Spinal cord (tissue), 4 donors: ENCODE results near the gene GSTA5. TPM values are rescaled to one million over a fixed set of nuclear protein-coding genes. Genes with fewer than 3 reads are reported as not detected.

Source experiments
- polyA plus RNA-seq, 2 donors: library from polyadenylated mRNA; unstranded; fragments of 120-200 nt; gene quantifications; one replicate each; pipeline ENCODE4 v1.2.1, GENCODE V29; 2013; ENCODE audit not compliant: insufficient read length in 2 of 2
- total RNA-seq, 2 donors: library from RNA; depleted of rRNA in 1 of 2; stranded (reverse); fragments of 120-200 nt in 1 of 2; fragments of >200 nt in 1 of 2; gene quantifications; one replicate each; pipeline versions ENCODE4 v1.2.3 to v1.2.4, GENCODE V29; 2013 to 2014

GSTA5 gene
- total and polyA plus RNA-seq, 4 donors, result not detected

Other genes with a start within 250 kb of the GSTA5 start
- gene TMEM14A, start 169.7 kb downstream of the GSTA5 start, total RNA-seq, result 10 to 100 TPM; 46.1 to 97.9 TPM
- gene TMEM14A, start 169.7 kb downstream of the GSTA5 start, polyA plus RNA-seq, result 100 to 1,000 TPM; 129 to 152 TPM
- gene GSTA2, start 77.3 kb downstream of the GSTA5 start, total RNA-seq, result not detected
- gene GSTA2, start 77.3 kb downstream of the GSTA5 start, polyA plus RNA-seq, result not detected
- gene GSTA1, start 37.0 kb downstream of the GSTA5 start, total RNA-seq, result under 1 TPM; 0.50 to 0.72 TPM
- gene GSTA1, start 37.0 kb downstream of the GSTA5 start, polyA plus RNA-seq, result under 1 TPM in 1 of 2 donors, not detected in 1; 0.43 TPM
- gene GSTA3, start 68.9 kb upstream of the GSTA5 start, total RNA-seq, result 1 to 10 TPM in 1 of 2 donors, not detected in 1; 4.4 TPM
- gene GSTA3, start 68.9 kb upstream of the GSTA5 start, polyA plus RNA-seq, result not detected
- 100 to 1,000 TPM in 1 of 2 donors, 10 to 100 TPM in 1; 98.8 to 112 TPM for gene GSTA4, start 154.5 kb upstream of the GSTA5 start, total RNA-seq
- gene GSTA4, start 154.5 kb upstream of the GSTA5 start, polyA plus RNA-seq, result 100 to 1,000 TPM; 135 to 177 TPM
- gene CILK1, start 221.0 kb upstream of the GSTA5 start, total RNA-seq, result 10 to 100 TPM; 15.2 to 23.5 TPM
- gene CILK1, start 221.0 kb upstream of the GSTA5 start, polyA plus RNA-seq, result 10 to 100 TPM; 20.5 to 43.1 TPM
- 10 to 100 TPM; 67.7 to 79.7 TPM for gene FBXO9, start 224.6 kb upstream of the GSTA5 start, total RNA-seq
- 100 to 1,000 TPM; 127 to 132 TPM for gene FBXO9, start 224.6 kb upstream of the GSTA5 start, polyA plus RNA-seq